ENCODE measurements around the gene STUB1. TPM values are rescaled to one million over a fixed set of nuclear protein-coding genes. Genes with fewer than 3 reads are reported as not detected.
A peak's percentile ranks its signal among the peaks of the same experiment; 100 is the strongest.

STUB1 gene
- total RNA-seq, 1 donor from 2014 or later: 258 TPM

DNA sequence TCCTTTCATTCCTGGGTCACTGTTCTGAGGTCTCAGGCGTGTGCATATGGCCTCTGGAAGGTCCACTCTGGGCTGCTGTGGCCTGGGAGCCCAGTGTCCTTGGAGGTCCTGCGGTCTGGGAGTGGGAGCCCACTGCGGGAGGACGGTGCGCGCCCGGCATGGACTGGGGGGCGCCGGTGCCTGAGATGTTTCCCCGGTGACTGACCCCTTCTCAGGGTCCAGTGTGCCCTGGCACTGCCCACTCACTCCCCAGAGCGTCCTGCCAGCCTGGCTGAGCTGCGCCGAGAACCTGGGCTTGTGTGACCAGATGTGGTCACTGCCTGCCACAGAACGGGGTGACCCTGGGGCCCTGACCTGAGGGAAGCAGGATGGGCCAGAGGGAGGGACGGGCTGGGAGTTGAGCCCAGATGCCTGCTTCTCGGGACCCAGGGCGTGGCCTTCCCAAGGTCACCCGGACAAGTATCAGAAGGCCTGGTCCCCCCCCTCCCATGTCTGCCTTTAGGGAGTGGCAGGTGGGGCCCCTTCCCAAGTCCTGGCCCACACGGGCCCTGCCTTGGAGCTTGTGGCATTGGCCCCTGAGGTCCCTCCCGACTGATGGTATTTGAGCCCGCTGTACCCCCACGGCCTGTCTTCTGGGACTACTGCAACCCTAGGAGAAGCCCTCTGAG is 5.9 kb upstream of the STUB1 start:
- Histone ChIP-seq H3K9me3 (no peaks in the 10 kb centered on the region), H3K27ac (no peak overlapping the region), H3K4me1 (peaks cover 0 to 7% of the 10 kb centered on the region in 2 donors), H3K27me3 (no peaks in the 10 kb centered on the region), H3K36me3 (peaks cover 44 to 45% of the 10 kb centered on the region in 2 donors), H3K4me3 (no peak overlapping the region)
- TF ChIP-seq CTCF (IDR thresholded peaks at IDR 0.05): no peak
- no peak for DNase-seq (ENCODE audit: low spot score in 2 of 2)
- intact Hi-C loops (cut with DNase I): no loop called here

- Histone ChIP-seq H3K27ac (no peak within 1 kb of the TSS), H3K4me3 (peak within 1 kb of the TSS; percentile 48 to 56)
- intact Hi-C loops (cut with DNase I): no loop called here
Measured at GRCh38 chr16:674968-675883, 5.0 kb upstream of the STUB1 start, which contains the start of gene RHBDL1. Gene RHBDL1 (plus strand): TSS chr16:675671. CDS start chr16:675791, 120 bp downstream.

GRCh38 chr16:675884-676564 is 4.2 kb upstream of the STUB1 start:
- Histone ChIP-seq H3K4me1 (peaks cover 6 to 11% of the 10 kb centered on the region in 2 donors), H3K27ac (no peak overlapping the region), H3K36me3 (peaks cover 28% of the 10 kb centered on the region in 2 donors), H3K27me3 (no peaks in the 10 kb centered on the region), H3K9me3 (no peaks in the 10 kb centered on the region), H3K4me3 (peak overlapping the region; percentile 48 to 56)
- TF ChIP-seq CTCF (IDR thresholded peaks at IDR 0.05): no peak
- DNase-seq (ENCODE audit: low spot score in 2 of 2): no peak
- intact Hi-C loops (cut with DNase I): no loop called here

More at GRCh38 chr16:674968-675883, 5.0 kb upstream of the STUB1 start, which contains the start of gene RHBDL1:
- Histone ChIP-seq H3K9me3 (no peaks in the 10 kb centered on the region), H3K36me3 (peaks cover 36% of the 10 kb centered on the region in 2 donors), H3K27me3 (no peaks in the 10 kb centered on the region), H3K4me1 (peaks cover 0 to 7% of the 10 kb centered on the region in 2 donors)
- no peak for TF ChIP-seq CTCF (IDR thresholded peaks at IDR 0.05)
- no peak for DNase-seq (ENCODE audit: low spot score in 2 of 2)

GRCh38 chr16:676565-676902 is 3.7 kb upstream of the STUB1 start:
- no peaks in the 10 kb centered on the region for H3K27me3 ChIP-seq
- H3K4me3 ChIP-seq: no peak overlapping the region
- H3K36me3 ChIP-seq: peaks cover 23 to 25% of the 10 kb centered on the region in 2 donors
- DNase-seq (ENCODE audit: low spot score in 2 of 2): no peak
- peaks cover 11 to 16% of the 10 kb centered on the region in 2 donors for H3K4me1 ChIP-seq
- intact Hi-C loops (cut with DNase I): no loop called here
- H3K27ac ChIP-seq: no peak overlapping the region
- TF ChIP-seq CTCF (IDR thresholded peaks at IDR 0.05): no peak
- no peaks in the 10 kb centered on the region for H3K9me3 ChIP-seq

GRCh38 chr16:676913-677312 is 3.3 kb upstream of the STUB1 start:
- Histone ChIP-seq H3K27me3 (no peaks in the 10 kb centered on the region), H3K36me3 (peaks cover 23 to 25% of the 10 kb centered on the region in 2 donors), H3K4me1 (peaks cover 14 to 20% of the 10 kb centered on the region in 2 donors), H3K4me3 (no peak overlapping the region), H3K9me3 (no peaks in the 10 kb centered on the region), H3K27ac (no peak overlapping the region)
- no peak for DNase-seq (ENCODE audit: low spot score in 2 of 2)
- intact Hi-C loops (cut with DNase I): no loop called here
- TF ChIP-seq CTCF (IDR thresholded peaks at IDR 0.05): no peak
